GM21723 (cell line): ENCODE data around the gene BCL2L2.
"Not testable (repeated sequence)": the region's sequence is repeated elsewhere in the genome, so short reads cannot be mapped to it uniquely, and the experiment has no call there.

Source experiments
- ATAC-seq: cut with Tn5 transposase; IDR thresholded peaks from one replicate; pipeline ENCODE4 v1.9.1; 2021; ENCODE audit warnings: mild to moderate bottlenecking, moderate library complexity; ENCODE audit not compliant: unreplicated experiment

Gene BCL2L2

DNA sequence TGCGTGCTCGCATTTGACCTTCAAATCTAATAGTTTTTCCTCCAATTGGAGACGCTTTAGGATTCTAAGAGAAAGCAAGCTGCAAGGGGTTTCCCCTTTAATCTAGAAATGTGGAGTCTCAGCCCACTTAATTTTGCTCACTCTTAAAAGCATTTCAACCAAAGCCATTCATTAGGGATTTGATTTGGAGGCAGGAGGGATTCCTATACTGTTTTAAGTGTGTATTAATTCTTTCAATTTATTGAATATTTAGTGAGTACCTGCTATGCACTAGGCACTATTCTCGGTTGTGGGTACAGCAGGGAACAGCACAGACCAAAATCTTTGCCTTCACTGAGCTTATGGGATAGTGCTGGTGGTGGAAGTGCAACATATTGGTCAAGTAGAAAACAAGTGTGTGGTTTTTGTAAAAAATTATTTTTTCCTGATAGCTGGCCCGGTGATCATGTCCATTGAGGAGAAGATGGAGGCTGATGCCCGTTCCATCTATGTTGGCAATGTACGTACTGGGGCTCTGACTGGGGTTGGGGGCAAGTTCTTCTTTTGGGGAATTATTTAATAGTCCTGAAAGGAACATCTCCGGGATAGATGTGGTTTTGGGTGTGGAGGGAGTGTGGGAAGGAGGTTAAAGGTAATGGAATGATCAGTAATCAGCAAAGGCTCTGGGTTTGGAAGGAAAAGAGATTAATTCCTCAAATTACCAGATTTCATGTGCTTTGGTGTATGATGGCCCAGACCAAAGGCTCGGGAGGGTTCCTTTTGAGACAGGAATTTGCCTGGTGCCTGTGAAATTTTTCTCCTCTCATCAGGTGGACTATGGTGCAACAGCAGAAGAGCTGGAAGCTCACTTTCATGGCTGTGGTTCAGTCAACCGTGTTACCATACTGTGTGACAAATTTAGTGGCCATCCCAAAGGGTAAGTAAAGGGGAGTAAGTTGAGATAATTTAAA, 16.2 kb downstream of the BCL2L2 start:
- no peak for ATAC-seq

GRCh38 chr14:23323838-23324454, 17.3 kb downstream of the BCL2L2 start:
- ATAC-seq: no peak

DNA sequence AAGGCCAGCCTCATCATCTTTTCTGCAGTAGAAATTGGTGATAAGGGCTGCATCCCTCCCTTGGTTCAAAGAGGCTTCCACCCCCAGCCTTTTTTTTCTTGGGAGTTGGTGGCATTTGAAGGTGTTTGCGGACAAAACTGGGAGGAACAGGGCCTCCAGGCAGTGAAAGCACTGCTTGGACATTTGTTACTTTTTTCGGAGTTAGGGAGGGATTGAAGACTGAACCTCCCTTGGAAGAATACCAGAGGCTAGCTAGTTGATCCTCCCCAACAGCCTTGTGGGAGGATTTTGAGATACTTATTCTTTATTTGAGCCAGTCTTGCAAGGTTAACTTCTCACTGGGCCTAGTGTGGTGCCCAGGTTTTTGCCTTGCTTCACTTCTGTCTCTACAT, 17.8 kb downstream of the BCL2L2 start:
- ATAC-seq: no peak

GRCh38 chr14:23324993-23325392, 18.4 kb downstream of the BCL2L2 start:
- ATAC-seq: no peak

DNA sequence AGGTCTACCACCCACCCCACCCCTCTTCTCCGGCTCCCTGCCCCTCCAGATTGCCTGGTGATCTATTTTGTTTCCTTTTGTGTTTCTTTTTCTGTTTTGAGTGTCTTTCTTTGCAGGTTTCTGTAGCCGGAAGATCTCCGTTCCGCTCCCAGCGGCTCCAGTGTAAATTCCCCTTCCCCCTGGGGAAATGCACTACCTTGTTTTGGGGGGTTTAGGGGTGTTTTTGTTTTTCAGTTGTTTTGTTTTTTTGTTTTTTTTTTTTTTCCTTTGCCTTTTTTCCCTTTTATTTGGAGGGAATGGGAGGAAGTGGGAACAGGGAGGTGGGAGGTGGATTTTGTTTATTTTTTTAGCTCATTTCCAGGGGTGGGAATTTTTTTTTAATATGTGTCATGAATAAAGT, 19.1 kb downstream of the BCL2L2 start:
- ATAC-seq: not testable (repeated sequence)

DNA sequence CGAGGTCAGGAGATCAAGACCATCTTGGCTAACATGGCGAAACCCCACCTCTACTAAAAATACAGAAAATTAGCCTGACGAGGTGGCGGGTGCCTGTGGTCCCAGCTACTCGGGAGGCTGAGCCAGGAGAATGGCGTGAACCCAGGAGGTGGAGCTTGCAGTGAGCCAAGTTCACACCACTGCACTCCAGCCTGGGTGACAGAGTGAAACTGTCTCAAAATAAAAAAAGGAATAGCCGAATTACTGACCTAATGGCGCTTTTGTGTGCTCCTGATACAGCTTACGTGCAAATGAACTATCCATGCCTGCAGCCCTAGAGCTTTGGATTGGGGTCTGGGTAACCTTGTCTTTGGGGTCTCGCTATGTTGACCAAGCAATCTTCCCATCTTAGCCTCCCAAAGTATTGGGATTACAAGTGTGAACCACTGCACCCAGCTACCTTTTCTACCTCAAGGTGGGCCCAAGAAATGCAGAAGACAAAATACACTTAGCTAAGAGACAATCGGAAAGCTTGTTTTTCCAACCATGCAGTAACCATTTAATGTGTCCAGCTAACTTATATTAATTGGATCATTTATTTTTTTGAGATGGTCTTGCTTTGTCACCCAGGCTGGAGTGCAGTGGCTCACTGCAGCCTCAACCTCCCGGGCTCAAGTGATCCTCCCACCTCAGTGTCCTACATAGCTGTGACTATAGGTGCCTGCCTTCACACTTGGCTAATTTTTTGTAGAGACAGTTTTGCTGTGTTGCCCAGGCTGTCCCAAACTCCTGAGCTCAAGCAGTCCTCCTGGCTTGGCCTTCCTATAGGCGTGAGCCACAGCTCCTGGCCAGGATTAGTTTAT, 20.1 kb downstream of the BCL2L2 start:
- ATAC-seq: no peak

GRCh38 chr14:23327947-23328744, 21.5 kb downstream of the BCL2L2 start:
- ATAC-seq: no peak

GRCh38 chr14:23335623-23336022, 29.0 kb downstream of the BCL2L2 start:
- no peak for ATAC-seq

GRCh38 chr14:23339506-23340268, 33.1 kb downstream of the BCL2L2 start:
- ATAC-seq: no peak

- ATAC-seq: no peak
These were observed 37.8 kb downstream of the BCL2L2 start for GRCh38 chr14:23344481-23344880.

GRCh38 chr14:23345987-23346692, 39.5 kb downstream of the BCL2L2 start:
- ATAC-seq: no peak

GRCh38 chr14:23346693-23347405, 40.2 kb downstream of the BCL2L2 start:
- ATAC-seq: no peak

GRCh38 chr14:23347406-23348296, 41.0 kb downstream of the BCL2L2 start:
- no peak for ATAC-seq

DNA sequence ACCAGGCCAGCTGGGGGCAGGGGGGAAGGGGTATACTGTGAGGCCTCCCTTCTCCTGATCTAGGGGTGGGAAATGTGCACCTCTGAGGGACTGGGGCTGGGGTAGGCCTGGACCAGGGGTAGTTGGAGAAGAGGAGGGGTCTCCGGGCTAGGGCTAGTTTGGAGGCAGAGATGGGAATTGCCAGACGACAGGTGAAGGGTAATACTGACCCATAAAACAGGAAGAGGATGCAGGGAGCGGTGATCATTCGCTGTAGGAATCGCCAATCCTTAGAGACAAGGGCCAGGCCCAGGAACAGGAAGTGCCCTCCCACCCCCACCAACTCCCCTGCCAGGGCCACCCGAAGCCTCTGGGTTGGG, 41.6 kb downstream of the BCL2L2 start:
- ATAC-seq: no peak

DNA sequence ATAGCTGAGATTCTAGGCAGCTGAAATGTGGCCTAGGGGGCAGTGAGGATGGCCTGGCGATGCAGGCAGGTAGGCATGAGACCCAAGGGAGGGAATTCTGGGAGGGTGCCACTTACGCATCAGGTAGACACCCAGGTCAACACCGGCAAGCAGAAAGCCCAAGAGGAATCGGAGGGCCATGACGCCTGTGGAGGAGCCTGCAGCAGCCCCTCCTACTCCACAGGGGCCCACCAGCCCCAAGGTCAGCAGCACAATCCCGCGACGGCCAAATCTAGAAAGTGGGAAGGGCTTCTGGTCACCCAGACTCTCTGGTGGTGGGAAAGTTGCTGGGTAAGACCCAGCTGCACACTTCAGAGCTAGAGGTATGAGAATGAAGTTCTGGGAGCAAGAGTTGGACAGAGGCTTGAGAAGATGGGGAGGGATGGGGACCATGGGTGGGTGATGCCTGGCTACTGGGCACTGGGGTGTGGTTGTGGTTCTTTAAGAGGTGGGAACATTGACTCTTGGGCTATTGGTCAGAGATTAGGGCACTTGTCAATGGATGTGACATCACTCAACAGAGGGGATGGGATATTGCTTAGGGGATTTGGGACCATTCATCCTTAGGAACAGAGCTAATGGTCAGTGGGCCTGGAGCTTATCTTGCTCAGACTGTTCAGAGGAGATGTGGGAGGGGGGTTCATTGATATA, 42.7 kb downstream of the BCL2L2 start:
- ATAC-seq: no peak

DNA sequence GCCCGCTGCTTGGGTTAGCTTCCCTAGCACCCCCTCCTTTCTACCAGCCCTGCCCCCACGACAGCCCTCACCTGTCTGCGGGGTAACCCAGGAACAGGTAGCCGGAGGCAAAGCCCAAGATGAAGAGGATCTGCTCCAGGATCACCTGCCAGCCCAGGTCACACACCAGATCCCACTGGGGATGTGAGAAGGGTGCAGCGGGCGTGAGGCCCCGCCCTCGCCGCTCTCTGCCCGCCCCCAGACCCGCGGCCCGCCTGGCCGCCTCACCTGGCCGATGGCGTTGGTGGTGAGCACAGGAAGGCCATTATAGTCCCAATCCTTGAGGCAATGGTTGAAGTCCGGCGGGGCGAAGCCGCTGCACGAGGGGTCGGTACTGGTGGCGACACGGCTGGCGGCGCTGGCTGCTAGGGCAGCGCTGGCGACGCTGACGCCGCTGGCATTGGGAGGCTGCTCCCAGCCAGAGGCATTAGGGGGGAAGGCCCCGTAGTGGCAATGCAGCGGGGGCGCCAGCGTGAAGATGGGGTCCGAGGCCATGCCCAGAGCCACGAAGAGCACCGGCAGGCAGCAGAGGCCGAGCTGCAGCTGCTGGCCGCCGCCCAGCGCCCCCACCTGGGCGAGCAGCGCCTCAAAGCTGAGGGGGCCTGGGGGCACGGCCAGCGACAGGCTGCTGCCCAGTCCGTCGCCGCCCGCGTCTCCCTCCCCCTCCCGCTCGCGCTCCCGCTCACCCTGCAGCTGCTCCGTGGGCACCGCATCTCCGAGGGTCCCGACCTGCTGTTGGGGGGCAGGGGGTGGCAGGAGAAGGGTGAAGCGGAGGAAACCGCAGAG, 45.3 kb downstream of the BCL2L2 start:
- ATAC-seq: no peak
